GM10266 (cell line): ENCODE measurements around the gene MND1.
A peak's percentile ranks its signal among the peaks of the same experiment; 100 is the strongest.

ENCODE experiments used
- DNase-seq: peaks from one replicate; pipeline ENCODE4 v3.0.0; 2012; ENCODE audit errors: extremely low spot score
- CTCF ChIP-seq: IDR thresholded peaks from 2 replicates; pipeline ENCODE4 v1.5.1; 2012; ENCODE audit warnings: mild to moderate bottlenecking, low read depth; ENCODE audit not compliant: control insufficient read depth, insufficient read depth; ENCODE audit errors: missing control alignments

MND1 gene

DNA sequence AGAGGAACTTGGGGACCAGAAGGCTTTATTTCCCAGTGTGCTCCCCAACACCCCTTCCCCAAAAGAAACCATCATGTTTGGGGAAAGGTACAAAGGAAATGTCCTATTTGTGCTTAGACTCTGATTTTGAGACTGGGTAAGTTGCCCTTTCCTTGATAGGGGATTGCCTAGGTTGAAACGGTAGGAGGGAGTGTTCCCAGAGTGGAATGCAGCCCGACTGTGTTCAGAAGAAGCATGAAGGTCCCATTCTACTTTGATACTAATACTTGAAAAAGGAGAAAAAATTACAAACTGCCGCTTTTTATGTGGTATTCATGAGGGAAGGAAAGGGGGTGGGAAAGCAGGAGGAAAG is 89.2 kb downstream of the MND1 start:
- TF ChIP-seq CTCF = no peak

GRCh38 chr4:153434190-153434589 is 89.7 kb downstream of the MND1 start:
- TF ChIP-seq CTCF = no peak

More for the DNA sequence above, 89.2 kb downstream of the MND1 start:
- DNase-seq = no peak

DNA sequence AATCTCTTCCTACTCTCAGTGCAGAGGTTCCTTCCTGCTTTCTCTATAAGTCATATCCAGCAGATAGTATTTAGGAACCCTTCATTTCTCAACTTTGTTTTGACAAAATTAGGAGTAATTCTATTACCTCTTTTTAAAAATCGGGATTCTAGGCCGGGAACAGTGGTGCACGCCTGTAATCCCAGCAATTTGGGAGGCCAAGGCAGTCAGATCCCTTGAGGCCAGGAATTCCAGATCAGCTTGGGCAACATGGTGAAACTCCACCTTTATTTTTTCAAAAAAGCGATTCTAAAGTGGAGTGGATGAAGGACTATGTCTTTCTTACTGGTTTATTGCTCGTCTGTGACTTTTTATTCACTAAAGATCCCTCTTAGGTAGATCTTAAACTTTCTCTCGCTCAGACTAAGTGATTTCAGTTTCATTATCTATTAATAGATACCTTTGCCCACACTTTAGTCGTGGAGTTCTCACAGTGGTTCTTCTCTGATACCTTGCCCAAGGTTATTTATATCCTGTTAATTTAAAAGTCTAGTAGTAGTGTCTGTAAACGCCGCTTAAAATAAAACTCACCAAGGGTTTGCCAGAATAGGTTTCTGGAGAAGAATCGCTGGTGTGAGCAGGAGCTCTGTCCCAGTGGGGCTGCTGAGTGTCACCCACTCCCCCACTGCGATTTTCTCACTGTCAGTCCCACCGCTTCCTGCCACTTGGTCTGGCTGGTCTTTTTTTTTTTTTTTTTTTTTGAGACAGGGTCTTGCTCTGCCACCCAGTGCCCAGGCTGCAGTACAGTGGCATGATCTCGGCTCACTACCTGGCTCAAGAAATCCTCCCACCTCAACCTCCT is 94.6 kb downstream of the MND1 start:
- peak; percentile 45 for DNase-seq
- no peak for TF ChIP-seq CTCF

More at GRCh38 chr4:153434190-153434589, 89.7 kb downstream of the MND1 start:
- no peak for DNase-seq

DNA sequence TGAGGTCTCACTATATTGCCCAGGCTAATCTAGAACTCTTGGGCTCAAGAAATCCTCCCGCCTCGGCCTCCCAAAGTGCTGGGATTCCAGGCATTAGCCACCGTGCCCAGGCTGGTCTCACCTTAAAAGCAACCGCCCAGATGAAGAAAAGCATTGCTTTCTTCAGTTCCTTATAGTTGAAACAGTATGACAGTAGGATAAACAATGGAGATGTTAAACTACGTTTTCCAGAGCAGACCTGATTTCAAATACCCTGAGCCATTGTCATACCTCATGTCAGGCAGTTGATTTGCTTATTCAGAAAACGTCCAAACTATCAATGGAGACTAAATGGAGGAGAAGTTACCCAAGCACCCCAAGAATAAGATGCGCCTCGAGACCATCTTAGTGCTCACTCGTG is 95.3 kb downstream of the MND1 start:
- no peak for DNase-seq
- no peak for TF ChIP-seq CTCF

- no peak for TF ChIP-seq CTCF
- no peak for DNase-seq
Observed at GRCh38 chr4:153440475-153440874, 96.0 kb downstream of the MND1 start.

DNA sequence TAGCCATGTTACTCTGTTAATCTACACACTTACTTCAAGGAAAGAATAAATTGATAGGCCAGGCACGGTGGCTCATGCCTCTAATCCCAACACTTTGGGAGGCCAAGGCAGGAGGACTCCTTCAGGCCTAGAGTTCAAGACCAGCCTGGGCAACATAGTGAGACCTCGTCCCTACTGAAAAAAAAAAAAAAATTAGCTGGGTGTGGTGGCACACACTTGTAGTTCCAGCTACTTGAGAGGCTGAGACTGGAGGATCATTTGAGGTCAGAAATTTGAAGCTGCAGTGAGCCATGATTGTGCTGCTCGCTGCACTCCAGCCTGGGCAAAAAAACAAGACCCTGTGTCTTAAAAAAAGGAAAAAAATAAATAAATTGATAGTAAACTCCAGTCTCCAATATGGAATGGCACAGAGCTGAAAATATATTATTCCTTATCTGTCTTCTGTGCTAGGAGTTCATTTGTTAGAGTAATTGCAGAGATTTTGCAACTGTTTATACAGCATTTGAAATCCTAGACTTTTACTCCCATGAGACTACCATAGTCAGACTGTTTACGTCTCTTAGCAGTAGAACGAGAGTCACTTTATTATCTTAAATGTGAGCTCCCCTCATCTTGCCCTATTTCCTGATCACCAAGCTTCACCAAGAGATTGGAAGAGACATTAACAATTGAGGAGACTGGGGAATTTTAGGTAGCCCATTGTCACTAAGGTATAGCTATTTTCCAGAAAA is 102.9 kb downstream of the MND1 start:
- TF ChIP-seq CTCF = no peak
- DNase-seq = no peak
